Thyroid gland (tissue), 4 donors: ENCODE measurements around the gene SH2D6. TPM values are rescaled to one million over a fixed set of nuclear protein-coding genes. Genes with fewer than 3 reads are reported as not detected.

Experiments used
- DNase-seq, 2 donors: peaks; one replicate each; pipeline ENCODE4 v3.0.0-alpha.2; 2019
- H3K27ac ChIP-seq, 3 donors: fragments of 200-600 bp; sonication (generic); 1 replicate in 2 of 3; 2 replicates in 1 of 3; pipeline ENCODE4 v1.5.1; 2016 to 2019; ENCODE audit warnings: mild to moderate bottlenecking in 1 of 3, moderate library complexity in 1 of 3
- H3K27me3 ChIP-seq: fragments of 200-600 bp; sonication (generic); one replicate; pipeline ENCODE4 v1.5.1; 2019
- H3K36me3 ChIP-seq, 2 donors: fragments of 200-600 bp; sonication (generic); one replicate each; pipeline ENCODE4 v1.5.1; 2016 to 2019
- H3K4me1 ChIP-seq, 2 donors: fragments of 200-600 bp; sonication (generic); one replicate each; pipeline ENCODE4 v1.5.1; 2017 to 2019
- H3K4me3 ChIP-seq, 3 donors: fragments of 200-600 bp; sonication (generic); replicated peaks in 1 of 3; 1 replicate in 2 of 3; 2 replicates in 1 of 3; pipeline ENCODE4 v1.5.1; 2016; ENCODE audit warnings: mild to moderate bottlenecking in 1 of 3
- H3K9me3 ChIP-seq: fragments of 200-600 bp; sonication (generic); one replicate; pipeline ENCODE4 v1.5.1; 2017
- CTCF ChIP-seq, 6 experiments: fragments of 200-600 bp in 3 of 6; fragments of 450-650 bp in 3 of 6; sonication (generic) in 3 of 6; IDR thresholded peaks; one replicate each; pipeline ENCODE4 v1.5.1; 2016 to 2019; ENCODE audit warnings: antibody characterized with exemption in 6 of 6, mild to moderate bottlenecking in 2 of 6, inconsistent platforms in 1 of 6, moderate library complexity in 1 of 6
- POLR2A ChIP-seq, 2 donors: fragments of 450-650 bp; IDR thresholded peaks; one replicate each; pipeline ENCODE4 v1.6.1; 2017; ENCODE audit warnings: antibody characterized with exemption in 2 of 2, mild to moderate bottlenecking in 2 of 2, moderate library complexity in 1 of 2
- WGBS, 2 donors: methylation state at CpG; one replicate each; pipeline ENCODE4 v1.1.5; 2017; 5-methylcytosine and 5-hydroxymethylcytosine counted together
- intact Hi-C: fragments of 100-400 bp; cut with DNase I; formaldehyde crosslinking; loops from one replicate; pipeline ENCODE4 v1.15.1; 2023
- total RNA-seq, 4 donors: library from RNA; depleted of rRNA; stranded (reverse); fragments of >200 nt; gene quantifications; one replicate each; pipeline ENCODE4 v1.2.3, GENCODE V29; 2016

SH2D6 gene
- total RNA-seq, 4 donors from 2014 or later: 1.6 to 9.0 (median 4.1) TPM

GRCh38 chr2:85448461-85449213 is 30.1 kb downstream of the SH2D6 start:
- DNase-seq: no peak
- H3K27ac ChIP-seq: no peak overlapping the region
- no peak overlapping the region for H3K4me3 ChIP-seq
- H3K4me1 ChIP-seq: peaks cover 7 to 11% of the 10 kb centered on the region in 2 donors
- no peaks in the 10 kb centered on the region for H3K27me3 ChIP-seq
- intact Hi-C loops: no loop called here
- WGBS, 2 donors: 93% methylated on average over 8 of the region's 8 CpGs
- TF ChIP-seq POLR2A (IDR thresholded peaks at IDR 0.05) (no peak), CTCF (IDR thresholded peaks at IDR 0.05) (no peak)
- no peaks in the 10 kb centered on the region for H3K9me3 ChIP-seq
- no peaks in the 10 kb centered on the region for H3K36me3 ChIP-seq

- no peak overlapping the region for H3K4me3 ChIP-seq
- WGBS, 2 donors: 83 to 95% methylated on average over 7 of the region's 7 CpGs
- no peaks in the 10 kb centered on the region for H3K27me3 ChIP-seq
- no peak overlapping the region for H3K27ac ChIP-seq
- TF ChIP-seq POLR2A (IDR thresholded peaks at IDR 0.05) (no peak), CTCF (IDR thresholded peaks at IDR 0.05) (no peak)
- no peaks in the 10 kb centered on the region for H3K9me3 ChIP-seq
- no peaks in the 10 kb centered on the region for H3K36me3 ChIP-seq
- intact Hi-C loops: no loop called here
- H3K4me1 ChIP-seq: peaks cover 7 to 11% of the 10 kb centered on the region in 2 donors
- no peak for DNase-seq
Measured at GRCh38 chr2:85449214-85449588, 30.7 kb downstream of the SH2D6 start.

- Histone ChIP-seq H3K27me3 (no peaks in the 10 kb centered on the region), H3K27ac (no peak overlapping the region), H3K4me1 (no peaks in the 10 kb centered on the region), H3K36me3 (no peaks in the 10 kb centered on the region), H3K9me3 (no peaks in the 10 kb centered on the region), H3K4me3 (no peak overlapping the region)
- intact Hi-C loops: no loop called here
- DNase-seq: no peak
- TF ChIP-seq CTCF (IDR thresholded peaks at IDR 0.05) (no peak), POLR2A (IDR thresholded peaks at IDR 0.05) (no peak)
- 70 to 75% methylated on average over 1 of the region's 1 CpG for WGBS, 2 donors
Measured at GRCh38 chr2:85452237-85452636, 33.7 kb downstream of the SH2D6 start.

GRCh38 chr2:85453571-85453970 is 35.1 kb downstream of the SH2D6 start:
- 92 to 94% methylated on average over 7 of the region's 7 CpGs for WGBS, 2 donors
- no peak overlapping the region for H3K4me3 ChIP-seq
- no peak for DNase-seq
- no peaks in the 10 kb centered on the region for H3K36me3 ChIP-seq
- TF ChIP-seq POLR2A (IDR thresholded peaks at IDR 0.05) (no peak), CTCF (IDR thresholded peaks at IDR 0.05) (no peak)
- intact Hi-C loops: no loop called here
- no peaks in the 10 kb centered on the region for H3K4me1 ChIP-seq
- no peaks in the 10 kb centered on the region for H3K9me3 ChIP-seq
- no peaks in the 10 kb centered on the region for H3K27me3 ChIP-seq
- no peak overlapping the region for H3K27ac ChIP-seq

- TF ChIP-seq CTCF (IDR thresholded peaks at IDR 0.05): no peak
- WGBS, 2 donors: 47 to 67% methylated on average over 1 of the region's 1 CpG
Measured at GRCh38 chr2:85455552-85456090, 37.1 kb downstream of the SH2D6 start.

More at GRCh38 chr2:85455552-85456090, 37.1 kb downstream of the SH2D6 start:
- Histone ChIP-seq H3K4me1 (no peaks in the 10 kb centered on the region), H3K27me3 (no peaks in the 10 kb centered on the region), H3K9me3 (no peaks in the 10 kb centered on the region), H3K27ac (no peak overlapping the region), H3K36me3 (no peaks in the 10 kb centered on the region), H3K4me3 (no peak overlapping the region)
- no peak for DNase-seq
- intact Hi-C loops: no loop called here
